ENCODE measurements around the gene CYTL1. TPM values are rescaled to one million over a fixed set of nuclear protein-coding genes. Genes with fewer than 3 reads are reported as not detected.
"Not testable (repeated sequence)": the region's sequence is repeated elsewhere in the genome, so short reads cannot be mapped to it uniquely, and the experiment has no call there.

CYTL1 gene
- total RNA-seq, 6 experiments from 2014 or later, result 0.20 TPM; not detected in 5

GRCh38 chr4:5004496-5004895, 14.8 kb downstream of the CYTL1 start:
- ATAC-seq (no peak), DNase-seq (no peak)
- no peak overlapping the region for H3K4me3 ChIP-seq
- no peaks in the 10 kb centered on the region for H3K9me3 ChIP-seq
- WGBS (ENCODE audit: insufficient coverage, low coverage, low lambda C conversion rate, missing lambda C conversion rate), result 69% methylated on average over 4 of the region's 8 CpGs
- peaks cover 0 to 3% of the 10 kb centered on the region in 2 donors for H3K27me3 ChIP-seq
- intact Hi-C loops (cut with DNase I), result no loop called here
- no peaks in the 10 kb centered on the region for H3K4me1 ChIP-seq
- H3K36me3 ChIP-seq, result no peaks in the 10 kb centered on the region
- TF ChIP-seq POLR2A (IDR thresholded peaks at IDR 0.05), result no peak
- TF ChIP-seq, protein P1, sequence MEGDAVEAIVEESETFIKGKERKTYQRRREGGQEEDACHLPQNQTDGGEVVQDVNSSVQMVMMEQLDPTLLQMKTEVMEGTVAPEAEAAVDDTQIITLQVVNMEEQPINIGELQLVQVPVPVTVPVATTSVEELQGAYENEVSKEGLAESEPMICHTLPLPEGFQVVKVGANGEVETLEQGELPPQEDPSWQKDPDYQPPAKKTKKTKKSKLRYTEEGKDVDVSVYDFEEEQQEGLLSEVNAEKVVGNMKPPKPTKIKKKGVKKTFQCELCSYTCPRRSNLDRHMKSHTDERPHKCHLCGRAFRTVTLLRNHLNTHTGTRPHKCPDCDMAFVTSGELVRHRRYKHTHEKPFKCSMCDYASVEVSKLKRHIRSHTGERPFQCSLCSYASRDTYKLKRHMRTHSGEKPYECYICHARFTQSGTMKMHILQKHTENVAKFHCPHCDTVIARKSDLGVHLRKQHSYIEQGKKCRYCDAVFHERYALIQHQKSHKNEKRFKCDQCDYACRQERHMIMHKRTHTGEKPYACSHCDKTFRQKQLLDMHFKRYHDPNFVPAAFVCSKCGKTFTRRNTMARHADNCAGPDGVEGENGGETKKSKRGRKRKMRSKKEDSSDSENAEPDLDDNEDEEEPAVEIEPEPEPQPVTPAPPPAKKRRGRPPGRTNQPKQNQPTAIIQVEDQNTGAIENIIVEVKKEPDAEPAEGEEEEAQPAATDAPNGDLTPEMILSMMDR (IDR thresholded peaks at IDR 0.05), result no peak
- no peak overlapping the region for H3K27ac ChIP-seq

DNA sequence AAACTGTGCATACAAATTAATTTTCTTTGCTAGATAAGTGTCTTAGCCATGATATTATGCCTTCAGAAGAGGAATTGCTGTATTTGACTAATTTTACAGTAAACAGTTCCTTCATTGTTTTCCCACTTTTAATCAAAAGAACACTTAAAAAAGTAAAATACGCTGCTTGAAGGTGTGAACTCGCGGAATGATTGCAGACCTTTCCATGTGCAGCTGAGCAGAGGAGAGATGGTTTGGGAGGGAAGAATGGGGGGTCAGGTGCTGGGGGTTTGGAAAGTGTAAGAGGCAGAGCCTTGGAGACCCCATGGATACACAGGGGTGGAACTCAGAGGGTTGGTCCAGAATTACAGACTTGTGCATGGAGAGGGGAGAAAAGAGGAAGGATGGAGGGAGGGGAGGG, 15.3 kb downstream of the CYTL1 start:
- 78% methylated on average over 3 of the region's 3 CpGs for WGBS (ENCODE audit: insufficient coverage, low coverage, low lambda C conversion rate, missing lambda C conversion rate)
- ATAC-seq, result no peak
- intact Hi-C loops (cut with DNase I), result no loop called here
- Histone ChIP-seq H3K4me3 (no peak overlapping the region), H3K27me3 (peaks cover 0 to 3% of the 10 kb centered on the region in 2 donors), H3K27ac (no peak overlapping the region), H3K36me3 (no peaks in the 10 kb centered on the region), H3K9me3 (no peaks in the 10 kb centered on the region), H3K4me1 (no peaks in the 10 kb centered on the region)
- DNase-seq, result no peak
- TF ChIP-seq, protein P1 (IDR thresholded peaks at IDR 0.05), result no peak
- TF ChIP-seq POLR2A (IDR thresholded peaks at IDR 0.05), result no peak

DNA sequence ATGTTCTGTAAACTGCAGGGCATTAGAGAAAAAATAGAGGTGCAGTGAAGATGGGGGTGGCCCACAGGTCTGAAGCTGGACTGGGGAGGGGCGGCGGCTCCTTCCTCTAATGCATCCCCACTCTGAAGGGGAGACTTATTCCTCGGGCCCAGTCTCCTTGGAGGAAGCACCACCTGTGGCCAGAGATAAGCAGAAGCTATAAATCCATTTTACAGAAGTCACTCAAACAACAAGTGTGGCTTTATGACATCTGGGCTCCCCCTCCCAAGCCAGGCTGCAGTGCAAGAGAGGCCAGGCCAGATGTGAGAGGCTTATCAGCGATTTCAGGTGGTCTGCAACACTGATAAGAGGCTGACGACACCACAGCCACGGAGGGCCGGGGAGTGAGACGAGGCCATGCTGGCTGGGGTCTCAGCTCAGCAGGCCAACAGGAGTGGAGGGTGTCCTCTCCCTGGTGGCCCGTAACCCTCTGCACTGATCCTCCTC, 15.8 kb downstream of the CYTL1 start:
- ATAC-seq (no peak), DNase-seq (no peak)
- no peaks in the 10 kb centered on the region for H3K4me1 ChIP-seq
- intact Hi-C loops (cut with DNase I), result no loop called here
- H3K27ac ChIP-seq, result no peak overlapping the region
- TF ChIP-seq, protein P1 (IDR thresholded peaks at IDR 0.05), result no peak
- TF ChIP-seq POLR2A (IDR thresholded peaks at IDR 0.05), result no peak
- no peaks in the 10 kb centered on the region for H3K27me3 ChIP-seq
- H3K4me3 ChIP-seq, result no peak overlapping the region
- 43% methylated on average over 3 of the region's 9 CpGs for WGBS (ENCODE audit: insufficient coverage, low coverage, low lambda C conversion rate, missing lambda C conversion rate)
- no peaks in the 10 kb centered on the region for H3K36me3 ChIP-seq
- H3K9me3 ChIP-seq, result no peaks in the 10 kb centered on the region

DNA sequence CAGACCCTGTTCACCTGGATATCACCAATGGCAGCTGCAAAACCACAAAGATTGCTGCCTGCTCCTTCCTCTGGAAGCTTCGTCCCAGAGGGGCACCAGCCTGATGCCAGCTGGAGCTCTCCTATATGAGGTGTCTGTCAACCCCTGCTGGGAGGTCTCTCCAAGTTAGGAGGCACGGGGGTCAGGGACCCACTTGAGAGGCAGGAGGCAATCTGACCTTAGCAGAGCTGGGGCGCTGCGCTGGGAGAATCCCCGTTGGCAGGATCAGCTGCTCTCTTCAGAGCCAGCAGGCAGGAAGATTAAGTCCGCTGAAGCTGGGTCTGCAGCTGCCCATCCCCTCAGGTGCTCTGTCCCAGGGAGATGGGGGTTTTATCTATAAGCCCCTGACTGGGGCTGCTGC, 17.6 kb downstream of the CYTL1 start:
- intact Hi-C loops (cut with DNase I); DNase-seq; ATAC-seq; H3K27me3 ChIP-seq; H3K4me3 ChIP-seq; H3K9me3 ChIP-seq; H3K36me3 ChIP-seq; H3K4me1 ChIP-seq; H3K27ac ChIP-seq: not testable (repeated sequence)
- 29% methylated on average over 1 of the region's 6 CpGs for WGBS (ENCODE audit: insufficient coverage, low coverage, low lambda C conversion rate, missing lambda C conversion rate)

- H3K4me1 ChIP-seq; H3K9me3 ChIP-seq; DNase-seq; H3K27me3 ChIP-seq; H3K27ac ChIP-seq; ATAC-seq; H3K4me3 ChIP-seq; intact Hi-C loops (cut with DNase I); H3K36me3 ChIP-seq: not testable (repeated sequence)
- WGBS (ENCODE audit: insufficient coverage, low coverage, low lambda C conversion rate, missing lambda C conversion rate), result 56% methylated on average over 1 of the region's 1 CpG
These were observed 22.3 kb downstream of the CYTL1 start for GRCh38 chr4:4996935-4997334.

DNA sequence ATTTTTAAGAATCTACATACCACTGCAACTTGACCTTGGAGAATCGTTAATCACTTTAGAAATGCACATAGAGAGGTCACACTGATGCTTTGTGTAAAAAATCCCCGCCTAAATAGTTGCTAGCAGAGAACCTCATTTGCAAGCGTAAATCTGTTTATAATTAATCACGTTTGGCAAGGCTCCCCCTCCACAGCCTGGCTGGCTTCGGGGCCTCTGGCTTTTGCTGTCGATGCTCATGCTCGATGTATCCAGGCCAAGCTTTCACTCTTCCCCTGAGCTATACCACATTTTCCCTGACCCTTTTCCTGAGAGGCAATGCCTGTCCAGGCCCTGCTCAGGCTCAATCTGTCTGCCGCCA, 23.4 kb downstream of the CYTL1 start:
- H3K9me3 ChIP-seq, result no peaks in the 10 kb centered on the region
- no peaks in the 10 kb centered on the region for H3K36me3 ChIP-seq
- H3K4me1 ChIP-seq, result no peaks in the 10 kb centered on the region
- WGBS (ENCODE audit: insufficient coverage, low coverage, low lambda C conversion rate, missing lambda C conversion rate), result 52% methylated on average over 6 of the region's 8 CpGs
- intact Hi-C loops (cut with DNase I), result no loop called here
- no peak overlapping the region for H3K27ac ChIP-seq
- ATAC-seq, result no peak
- H3K4me3 ChIP-seq, result no peak overlapping the region
- no peak for DNase-seq
- no peak for TF ChIP-seq POLR2A (IDR thresholded peaks at IDR 0.05)
- TF ChIP-seq, protein P1 (IDR thresholded peaks at IDR 0.05), result no peak
- H3K27me3 ChIP-seq, result no peaks in the 10 kb centered on the region

All from right lobe of liver (tissue), 6 donors.